Subcutaneous adipose tissue (tissue), 4 donors: ENCODE results near the gene LARGE1. TPM values are rescaled to one million over a fixed set of nuclear protein-coding genes. Genes with fewer than 3 reads are reported as not detected.

Source experiments
- total RNA-seq, 4 donors: library from RNA; depleted of rRNA; stranded (reverse); fragments of >200 nt; gene quantifications; one replicate each; pipeline ENCODE4 v1.1.0, GENCODE V29; 2016
- TF ChIP-seq, protein P1 (sequence below): fragments of 450-650 bp; IDR thresholded peaks from one replicate; pipeline ENCODE4 v1.5.1; 2016; ENCODE audit warnings: low read depth, mild to moderate bottlenecking, control low read depth, antibody characterized with exemption, moderate library complexity

LARGE1 gene
- total RNA-seq, 4 donors from 2014 or later, result 19.4 to 28.8 (median 22.1) TPM

DNA sequence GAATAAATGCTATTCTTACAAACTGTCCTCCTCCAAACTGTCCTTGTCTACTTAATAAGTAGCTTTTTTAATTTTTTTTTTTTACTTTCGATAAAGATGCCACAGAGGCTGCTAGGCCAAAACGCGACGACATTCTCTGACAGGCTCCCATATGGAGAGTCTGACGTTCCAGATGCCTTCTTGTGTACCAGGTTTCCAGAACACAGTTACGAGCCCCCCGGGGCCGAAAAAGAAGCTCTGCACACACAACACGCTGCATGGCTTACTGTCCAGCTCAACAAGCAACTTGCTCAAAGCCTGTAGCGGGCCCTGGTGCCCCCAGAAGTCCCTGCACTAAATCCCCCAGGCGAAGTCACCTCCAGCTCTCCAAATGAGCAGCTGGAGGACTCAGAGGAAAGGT is 39.3 kb downstream of the LARGE1 start:
- TF ChIP-seq, protein P1, sequence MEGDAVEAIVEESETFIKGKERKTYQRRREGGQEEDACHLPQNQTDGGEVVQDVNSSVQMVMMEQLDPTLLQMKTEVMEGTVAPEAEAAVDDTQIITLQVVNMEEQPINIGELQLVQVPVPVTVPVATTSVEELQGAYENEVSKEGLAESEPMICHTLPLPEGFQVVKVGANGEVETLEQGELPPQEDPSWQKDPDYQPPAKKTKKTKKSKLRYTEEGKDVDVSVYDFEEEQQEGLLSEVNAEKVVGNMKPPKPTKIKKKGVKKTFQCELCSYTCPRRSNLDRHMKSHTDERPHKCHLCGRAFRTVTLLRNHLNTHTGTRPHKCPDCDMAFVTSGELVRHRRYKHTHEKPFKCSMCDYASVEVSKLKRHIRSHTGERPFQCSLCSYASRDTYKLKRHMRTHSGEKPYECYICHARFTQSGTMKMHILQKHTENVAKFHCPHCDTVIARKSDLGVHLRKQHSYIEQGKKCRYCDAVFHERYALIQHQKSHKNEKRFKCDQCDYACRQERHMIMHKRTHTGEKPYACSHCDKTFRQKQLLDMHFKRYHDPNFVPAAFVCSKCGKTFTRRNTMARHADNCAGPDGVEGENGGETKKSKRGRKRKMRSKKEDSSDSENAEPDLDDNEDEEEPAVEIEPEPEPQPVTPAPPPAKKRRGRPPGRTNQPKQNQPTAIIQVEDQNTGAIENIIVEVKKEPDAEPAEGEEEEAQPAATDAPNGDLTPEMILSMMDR, result no peak

DNA sequence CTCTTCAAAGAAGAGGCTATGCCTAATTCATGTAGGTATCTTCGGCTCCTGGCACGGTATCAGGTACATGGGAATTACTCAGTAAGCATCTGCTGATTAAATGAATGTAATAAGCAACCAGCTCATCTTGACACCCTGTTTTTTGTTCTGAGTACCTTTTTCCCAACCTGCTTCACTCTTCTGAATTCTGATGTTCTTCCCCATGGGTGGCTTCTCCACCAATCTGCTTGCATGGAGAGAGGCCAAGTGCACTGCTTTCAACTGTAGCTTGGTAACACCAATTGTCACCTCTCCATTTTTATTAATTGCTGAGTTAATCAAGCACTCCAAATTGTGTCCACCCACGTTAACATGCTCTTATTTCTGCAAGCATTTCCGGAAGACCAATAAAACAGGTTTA is 40.5 kb downstream of the LARGE1 start:
- TF ChIP-seq, protein P1, result no peak

DNA sequence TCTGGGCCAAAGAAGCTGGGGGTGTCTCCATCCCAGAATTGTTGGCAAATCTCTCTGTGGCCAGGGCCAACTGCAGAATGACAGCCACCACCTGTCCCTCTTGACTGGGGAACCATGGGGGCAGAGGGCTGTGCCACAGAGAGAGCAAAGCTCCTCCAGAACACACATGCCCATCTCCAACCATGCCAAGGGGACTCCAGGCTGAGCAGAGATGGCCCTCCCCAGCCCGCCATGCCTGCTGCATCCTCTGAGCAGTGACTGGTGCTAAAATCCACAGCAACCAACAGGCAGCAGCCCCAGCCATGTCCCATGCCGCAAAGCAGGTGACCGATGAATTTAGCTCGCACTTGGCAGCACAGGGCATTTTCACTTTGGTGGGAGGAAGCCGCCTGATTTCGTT is 45.0 kb downstream of the LARGE1 start:
- TF ChIP-seq, protein P1, result no peak

DNA sequence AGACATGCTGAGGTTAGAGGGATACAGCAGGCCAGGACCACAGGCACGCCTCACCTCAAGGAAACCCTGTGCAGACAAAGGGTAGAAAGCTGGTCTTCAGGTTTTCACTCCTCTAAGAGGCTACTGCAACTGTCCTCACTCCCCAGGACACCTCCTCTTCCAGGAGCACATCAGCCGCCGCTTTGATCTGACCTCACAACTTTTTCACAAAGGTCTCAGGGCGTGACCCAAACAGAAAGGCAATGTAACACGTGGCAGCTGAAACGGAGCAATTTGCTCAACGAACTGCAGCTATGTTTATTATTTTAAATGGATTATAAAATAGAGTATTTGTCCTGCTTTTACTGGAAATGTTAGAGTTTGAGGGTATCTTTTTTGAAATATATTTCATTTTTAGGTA is 46.1 kb downstream of the LARGE1 start:
- TF ChIP-seq, protein P1, result no peak

DNA sequence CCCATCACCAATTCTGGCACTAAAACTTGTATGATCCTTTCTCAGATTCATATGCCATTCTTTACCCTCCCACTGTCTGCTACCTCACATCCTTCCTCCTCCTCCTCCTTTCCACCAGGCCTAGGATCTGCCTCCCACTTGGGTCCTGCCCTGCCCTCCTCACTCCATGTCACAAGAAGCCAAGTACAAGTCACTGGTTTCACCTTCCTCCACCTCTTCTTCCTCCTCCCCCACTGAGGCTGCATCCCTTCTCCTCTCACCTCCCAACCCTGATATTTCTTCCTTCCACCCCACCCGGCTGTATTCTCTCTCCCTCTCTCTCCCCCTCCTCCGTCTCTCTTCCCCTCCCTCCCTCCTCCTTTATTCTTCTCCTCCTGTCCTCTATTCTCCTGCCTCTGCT is 46.6 kb downstream of the LARGE1 start:
- TF ChIP-seq, protein P1, result no peak

DNA sequence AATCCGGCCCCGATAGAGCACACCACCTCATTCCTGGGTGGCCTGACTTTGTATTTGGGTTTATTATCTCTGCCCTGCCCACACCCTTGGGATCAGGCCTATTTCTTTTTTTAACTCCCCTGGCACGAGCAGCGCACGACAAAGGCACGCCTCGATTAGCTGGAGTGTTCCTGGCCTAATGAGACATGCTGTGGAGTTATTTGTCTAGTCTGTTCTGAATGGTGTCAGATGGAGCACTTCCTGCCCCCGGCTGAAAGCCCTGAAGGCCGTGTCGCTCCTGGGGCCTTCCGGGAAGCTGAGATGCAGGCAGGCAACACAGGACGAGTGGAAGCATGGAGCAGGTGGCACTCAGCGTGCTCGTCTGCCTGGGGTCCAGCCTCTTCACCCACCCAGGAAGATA is 47.1 kb downstream of the LARGE1 start:
- TF ChIP-seq, protein P1, result no peak

DNA sequence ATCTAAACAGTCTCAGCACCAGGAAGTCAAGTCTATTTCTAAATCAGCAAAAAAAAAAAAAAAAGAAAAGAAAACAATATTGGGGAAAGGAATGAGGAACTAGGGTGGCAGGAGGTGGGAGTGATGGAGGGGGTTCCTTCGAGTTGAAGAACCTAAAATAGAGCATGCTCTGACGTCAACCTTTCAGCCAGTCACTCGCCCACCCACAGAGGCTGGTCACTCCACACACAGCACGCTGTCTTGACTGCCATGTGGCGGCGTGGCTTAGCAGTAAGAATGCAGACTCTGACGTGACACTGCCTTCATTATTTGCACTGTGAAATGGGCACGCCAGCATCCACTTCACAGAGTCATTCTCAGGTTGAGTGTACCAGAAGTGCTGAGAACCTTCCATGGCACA is 48.3 kb downstream of the LARGE1 start:
- TF ChIP-seq, protein P1, result no peak
